OCI-LY1 (cell line): ENCODE measurements around the gene LDLRAD4.

Experiments
- H2AFZ ChIP-seq: fragments of 200-600 bp; sonication (generic), shearing (Covaris generic); 2 replicates; pipeline ENCODE4 v1.6.0; 2014; ENCODE audit warnings: antibody characterized with exemption, mild to moderate bottlenecking, low read length
- H3F3A ChIP-seq: fragments of 200-600 bp; sonication (generic), shearing (Covaris generic); 2 replicates; pipeline ENCODE4 v1.6.0; 2014; ENCODE audit warnings: mild to moderate bottlenecking, antibody characterized with exemption, low read length, moderate library complexity; ENCODE audit not compliant: insufficient read depth
- H3K27ac ChIP-seq: fragments of 200-600 bp; sonication (generic); 2 replicates; pipeline ENCODE4 v1.5.1; 2014; ENCODE audit warnings: low read length, mixed run types, mild to moderate bottlenecking, low read depth; ENCODE audit not compliant: poor library complexity, severe bottlenecking
- H3K27me3 ChIP-seq: fragments of 200-600 bp; sonication (generic); 2 replicates; pipeline ENCODE4 v1.6.0; 2014; ENCODE audit warnings: antibody characterized with exemption, mild to moderate bottlenecking, low read length, moderate library complexity; ENCODE audit not compliant: insufficient read depth
- H3K36me3 ChIP-seq: fragments of 200-600 bp; sonication (generic); 2 replicates; pipeline ENCODE4 v1.6.1; 2014; ENCODE audit warnings: mild to moderate bottlenecking, antibody characterized with exemption, low read length, moderate library complexity, mixed read lengths; ENCODE audit not compliant: insufficient read depth
- H3K4me1 ChIP-seq: fragments of 200-600 bp; sonication (generic); 2 replicates; pipeline ENCODE4 v1.5.1; 2014; ENCODE audit warnings: mild to moderate bottlenecking, low read length, moderate library complexity; ENCODE audit not compliant: insufficient read depth, severe bottlenecking
- H3K4me2 ChIP-seq: fragments of 200-600 bp; sonication (generic), shearing (Covaris generic); 2 replicates; pipeline ENCODE4 v1.6.1; 2014; ENCODE audit warnings: low read length
- H3K4me3 ChIP-seq: fragments of 200-600 bp; sonication (generic); 2 replicates; pipeline ENCODE4 v1.5.1; 2014; ENCODE audit warnings: low read length, low read depth, mild to moderate bottlenecking, mixed read lengths; ENCODE audit not compliant: poor library complexity, severe bottlenecking
- H3K79me2 ChIP-seq: fragments of 200-600 bp; shearing (Covaris generic); 2 replicates; pipeline ENCODE4 v1.6.1; 2016; ENCODE audit warnings: mixed run types, low read length, mixed read lengths; ENCODE audit not compliant: insufficient read depth
- H3K9ac ChIP-seq: fragments of 200-600 bp; sonication (generic), shearing (Covaris generic); 2 replicates; pipeline ENCODE4 v1.6.1; 2014; ENCODE audit warnings: mild to moderate bottlenecking, low read length, mixed read lengths
- H3K9me2 ChIP-seq: fragments of 200-600 bp; sonication (generic), shearing (Covaris generic); 2 replicates; pipeline ENCODE4 v1.6.1; 2014; ENCODE audit warnings: low read depth, mild to moderate bottlenecking, low read length, mixed read lengths
- H3K9me3 ChIP-seq: fragments of 200-600 bp; shearing (Covaris generic); 2 replicates; pipeline ENCODE4 v1.6.1; 2014; ENCODE audit warnings: low read length, mixed read lengths
- H4K20me1 ChIP-seq: fragments of 200-600 bp; sonication (generic), shearing (Covaris generic); 2 replicates; pipeline ENCODE4 v1.6.0; 2016; ENCODE audit warnings: mild to moderate bottlenecking, low read length; ENCODE audit not compliant: insufficient read depth
- EZH2 ChIP-seq: fragments of 200-600 bp; sonication (generic), shearing (Covaris generic); IDR thresholded peaks from 2 replicates; pipeline ENCODE4 v1.8.0; 2017; ENCODE audit warnings: borderline replicate concordance, mixed run types, mild to moderate bottlenecking, antibody characterized with exemption, low read length, moderate library complexity, mixed read lengths
- TF ChIP-seq, protein P1 (sequence below): fragments of 200-600 bp; sonication (generic), shearing (Covaris generic); IDR thresholded peaks from 2 replicates; pipeline ENCODE4 v1.5.1; 2017; ENCODE audit warnings: mild to moderate bottlenecking, antibody characterized with exemption, low read length, moderate library complexity, mixed read lengths

LDLRAD4 gene

DNA sequence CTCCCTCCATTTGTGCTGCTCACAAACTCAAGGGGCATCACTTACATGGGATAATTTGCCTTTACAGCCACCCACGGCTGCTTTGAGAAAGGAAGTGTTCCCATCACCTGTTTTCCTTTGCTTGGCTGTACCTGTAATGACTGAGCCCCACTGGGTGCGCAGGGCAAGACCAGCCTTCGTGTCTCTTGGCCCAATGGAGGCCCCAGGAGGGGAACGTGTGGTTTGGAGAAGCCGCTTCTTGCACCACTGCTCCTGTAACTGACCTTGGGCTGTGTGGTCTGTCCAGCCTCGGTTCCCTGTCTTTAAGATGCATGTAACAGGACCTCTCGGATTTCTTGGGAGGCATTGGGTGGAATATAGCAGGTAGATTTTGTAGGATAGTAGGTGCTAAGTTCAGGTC lies 41.1 kb downstream of the LDLRAD4 start:
- no peak overlapping the region for H3K4me3 ChIP-seq
- H3K27ac ChIP-seq = no peak overlapping the region

DNA sequence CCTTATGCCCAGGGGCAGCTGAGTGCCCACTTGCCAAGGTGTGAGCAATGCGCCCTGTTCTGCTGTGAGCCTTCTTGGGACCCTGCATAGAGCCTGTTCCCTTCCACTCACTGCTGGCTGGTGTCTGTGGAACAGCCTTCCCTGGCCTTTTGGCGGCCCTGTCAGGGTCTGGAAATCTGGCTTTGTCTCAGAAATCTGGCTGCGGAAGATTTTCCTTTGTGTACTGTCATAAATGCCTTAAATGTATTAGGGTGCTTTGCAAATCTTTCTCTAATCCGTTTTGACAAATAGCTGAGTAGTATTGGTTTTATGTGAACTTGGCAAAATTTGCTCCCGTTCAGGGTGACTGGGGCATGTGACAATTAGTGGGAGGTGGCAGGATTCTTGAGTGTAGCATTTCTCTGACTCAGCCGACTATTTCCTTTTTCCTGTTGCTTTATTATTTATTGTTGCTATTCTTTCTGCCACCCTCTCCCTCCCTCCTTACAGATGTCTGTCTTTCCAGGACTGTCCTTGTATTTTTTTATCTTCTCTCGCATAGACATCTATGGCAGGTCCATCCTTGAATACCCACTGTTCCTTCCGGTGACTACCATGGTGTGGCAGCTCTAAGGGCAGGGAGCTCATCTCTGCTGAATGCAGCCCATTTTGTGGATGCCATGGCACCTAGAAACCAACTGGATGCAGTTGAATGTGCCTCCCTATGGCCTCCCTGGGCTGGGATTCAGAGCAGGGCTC lies 41.8 kb downstream of the LDLRAD4 start:
- H3K9ac ChIP-seq = no peak overlapping the region
- TF ChIP-seq, protein P1, sequence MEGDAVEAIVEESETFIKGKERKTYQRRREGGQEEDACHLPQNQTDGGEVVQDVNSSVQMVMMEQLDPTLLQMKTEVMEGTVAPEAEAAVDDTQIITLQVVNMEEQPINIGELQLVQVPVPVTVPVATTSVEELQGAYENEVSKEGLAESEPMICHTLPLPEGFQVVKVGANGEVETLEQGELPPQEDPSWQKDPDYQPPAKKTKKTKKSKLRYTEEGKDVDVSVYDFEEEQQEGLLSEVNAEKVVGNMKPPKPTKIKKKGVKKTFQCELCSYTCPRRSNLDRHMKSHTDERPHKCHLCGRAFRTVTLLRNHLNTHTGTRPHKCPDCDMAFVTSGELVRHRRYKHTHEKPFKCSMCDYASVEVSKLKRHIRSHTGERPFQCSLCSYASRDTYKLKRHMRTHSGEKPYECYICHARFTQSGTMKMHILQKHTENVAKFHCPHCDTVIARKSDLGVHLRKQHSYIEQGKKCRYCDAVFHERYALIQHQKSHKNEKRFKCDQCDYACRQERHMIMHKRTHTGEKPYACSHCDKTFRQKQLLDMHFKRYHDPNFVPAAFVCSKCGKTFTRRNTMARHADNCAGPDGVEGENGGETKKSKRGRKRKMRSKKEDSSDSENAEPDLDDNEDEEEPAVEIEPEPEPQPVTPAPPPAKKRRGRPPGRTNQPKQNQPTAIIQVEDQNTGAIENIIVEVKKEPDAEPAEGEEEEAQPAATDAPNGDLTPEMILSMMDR = no peak
- no peak for TF ChIP-seq EZH2
- H3K4me3 ChIP-seq = no peak overlapping the region

More for the DNA sequence above, 41.1 kb downstream of the LDLRAD4 start:
- H3K9me3 ChIP-seq = no peaks in the 10 kb centered on the region
- no peaks in the 10 kb centered on the region for H3K4me1 ChIP-seq
- H4K20me1 ChIP-seq = no peaks in the 10 kb centered on the region
- no peak overlapping the region for H3K4me2 ChIP-seq
- H3K9ac ChIP-seq = no peak overlapping the region
- TF ChIP-seq, protein P1 = no peak
- no peak for TF ChIP-seq EZH2
- H2AFZ ChIP-seq = no peak overlapping the region
- H3K36me3 ChIP-seq = no peaks in the 10 kb centered on the region
- no peaks in the 10 kb centered on the region for H3F3A ChIP-seq
- no peaks in the 10 kb centered on the region for H3K79me2 ChIP-seq
- H3K27me3 ChIP-seq = peaks cover 22% of the 10 kb centered on the region
- no peaks in the 10 kb centered on the region for H3K9me2 ChIP-seq

DNA sequence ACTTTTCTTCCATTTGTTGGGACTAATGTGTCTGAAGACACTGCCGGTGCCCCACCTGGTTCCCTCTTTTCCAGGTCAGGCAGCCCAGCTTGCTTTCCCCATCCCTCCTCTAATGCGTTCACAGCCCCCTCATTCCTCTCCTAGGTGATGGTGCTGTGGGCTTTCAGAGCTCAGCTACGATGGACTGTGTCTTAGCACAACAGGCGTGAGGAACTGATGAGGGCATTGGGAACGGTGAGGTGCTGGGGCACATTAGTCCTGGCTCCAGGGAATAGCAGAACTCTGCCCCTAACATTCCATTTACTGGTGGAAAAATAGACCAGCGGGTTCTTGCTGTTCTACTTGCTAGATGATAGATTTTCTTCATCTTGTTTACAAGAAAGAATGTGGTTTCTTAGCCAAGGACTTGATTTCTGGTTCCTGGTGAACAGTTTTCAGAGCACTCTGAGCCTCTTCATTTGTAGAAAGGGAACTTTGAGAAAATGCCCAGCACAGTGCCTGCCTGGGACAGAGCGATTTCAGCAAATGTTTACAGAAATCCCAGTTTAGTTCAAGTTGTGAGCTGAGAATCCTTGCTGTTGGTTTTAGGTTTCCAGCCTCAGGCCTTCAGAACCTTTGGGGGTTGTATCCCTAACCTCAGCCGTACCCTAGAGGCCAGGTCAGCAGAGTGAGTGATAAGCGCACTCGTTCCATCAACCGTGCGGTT lies 42.5 kb downstream of the LDLRAD4 start:
- Histone ChIP-seq H4K20me1 (no peaks in the 10 kb centered on the region), H3K9ac (no peak overlapping the region), H3K4me2 (no peak overlapping the region), H3F3A (no peaks in the 10 kb centered on the region), H3K9me3 (no peaks in the 10 kb centered on the region), H3K4me1 (no peaks in the 10 kb centered on the region), H3K9me2 (no peaks in the 10 kb centered on the region), H3K36me3 (no peaks in the 10 kb centered on the region), H3K27me3 (peaks cover 16% of the 10 kb centered on the region), H3K27ac (no peak overlapping the region), H2AFZ (no peak overlapping the region), H3K4me3 (no peak overlapping the region), H3K79me2 (no peaks in the 10 kb centered on the region)
- TF ChIP-seq, protein P1 = no peak
- TF ChIP-seq EZH2 = no peak; the same call in 1 of the 2 replicates

More for the DNA sequence above, 41.8 kb downstream of the LDLRAD4 start:
- Histone ChIP-seq H3F3A (no peaks in the 10 kb centered on the region), H2AFZ (no peak overlapping the region), H4K20me1 (no peaks in the 10 kb centered on the region), H3K4me1 (no peaks in the 10 kb centered on the region), H3K79me2 (no peaks in the 10 kb centered on the region), H3K9me2 (no peaks in the 10 kb centered on the region), H3K27ac (no peak overlapping the region), H3K36me3 (no peaks in the 10 kb centered on the region), H3K4me2 (no peak overlapping the region), H3K9me3 (no peaks in the 10 kb centered on the region), H3K27me3 (peaks cover 20% of the 10 kb centered on the region)
